ENCODE results near the gene CHST13. TPM values are rescaled to one million over a fixed set of nuclear protein-coding genes. Genes with fewer than 3 reads are reported as not detected.

CHST13 gene
- total RNA-seq, 1 experiment from 2014 or later = 0.52 TPM

DNA sequence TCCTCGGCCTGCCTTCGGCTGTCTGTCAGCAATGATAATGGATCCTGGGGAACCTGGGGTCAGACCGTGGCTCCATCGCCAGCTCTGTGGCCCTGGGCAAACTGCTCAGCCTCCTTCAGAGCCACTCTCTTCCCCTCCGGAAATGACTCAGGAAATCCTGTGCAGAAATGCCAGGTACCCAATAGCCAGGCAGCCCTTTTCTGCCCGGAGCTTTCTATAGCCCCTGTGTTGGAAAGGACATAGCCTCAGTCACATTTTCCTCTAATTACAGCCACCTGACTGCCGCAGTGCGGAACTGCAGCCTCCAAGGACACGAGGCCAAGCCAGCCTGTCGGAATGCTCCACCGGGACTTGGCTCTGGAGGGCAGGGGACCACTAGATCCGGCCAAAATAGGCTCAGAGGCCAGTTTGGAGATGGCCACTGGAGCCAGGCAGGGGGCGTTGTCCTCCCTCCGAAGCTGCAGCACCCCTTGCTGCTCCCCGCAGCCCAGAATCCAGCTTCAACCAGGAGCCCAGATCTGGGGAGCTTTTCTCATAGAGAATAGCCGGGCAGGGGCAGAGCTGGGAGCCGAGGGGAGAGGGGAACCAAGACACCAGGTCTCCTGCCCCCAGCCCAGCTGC is 36.7 kb upstream of the CHST13 start:
- TF ChIP-seq, protein P1, sequence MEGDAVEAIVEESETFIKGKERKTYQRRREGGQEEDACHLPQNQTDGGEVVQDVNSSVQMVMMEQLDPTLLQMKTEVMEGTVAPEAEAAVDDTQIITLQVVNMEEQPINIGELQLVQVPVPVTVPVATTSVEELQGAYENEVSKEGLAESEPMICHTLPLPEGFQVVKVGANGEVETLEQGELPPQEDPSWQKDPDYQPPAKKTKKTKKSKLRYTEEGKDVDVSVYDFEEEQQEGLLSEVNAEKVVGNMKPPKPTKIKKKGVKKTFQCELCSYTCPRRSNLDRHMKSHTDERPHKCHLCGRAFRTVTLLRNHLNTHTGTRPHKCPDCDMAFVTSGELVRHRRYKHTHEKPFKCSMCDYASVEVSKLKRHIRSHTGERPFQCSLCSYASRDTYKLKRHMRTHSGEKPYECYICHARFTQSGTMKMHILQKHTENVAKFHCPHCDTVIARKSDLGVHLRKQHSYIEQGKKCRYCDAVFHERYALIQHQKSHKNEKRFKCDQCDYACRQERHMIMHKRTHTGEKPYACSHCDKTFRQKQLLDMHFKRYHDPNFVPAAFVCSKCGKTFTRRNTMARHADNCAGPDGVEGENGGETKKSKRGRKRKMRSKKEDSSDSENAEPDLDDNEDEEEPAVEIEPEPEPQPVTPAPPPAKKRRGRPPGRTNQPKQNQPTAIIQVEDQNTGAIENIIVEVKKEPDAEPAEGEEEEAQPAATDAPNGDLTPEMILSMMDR (conservative IDR thresholded peaks at IDR 0.05) = no peak
- no peak for TF ChIP-seq EZH2 (IDR thresholded peaks at IDR 0.05; ENCODE audit: low read depth)
- no peaks in the 10 kb centered on the region for H4K20me1 ChIP-seq (ENCODE audit: insufficient read depth)
- H3K4me2 ChIP-seq = no peak overlapping the region
- H2AFZ ChIP-seq = no peak overlapping the region
- no peaks in the 10 kb centered on the region for H3K36me3 ChIP-seq (ENCODE audit: low read depth)
- no peak overlapping the region for H3K4me3 ChIP-seq
- BruUV-seq (replicated peaks) = no TSS peak
- no peaks in the 10 kb centered on the region for H3K79me2 ChIP-seq (ENCODE audit: low read depth)
- ChIA-PET CTCF (no interaction called here), POLR2A (ENCODE audit: unreplicated experiment) (no interaction called here)
- no peaks in the 10 kb centered on the region for H3K4me1 ChIP-seq (replicated peaks; ENCODE audit: insufficient read depth)
- H3K9me2 ChIP-seq (ENCODE audit: insufficient read depth) = no peaks in the 10 kb centered on the region
- H3K9me3 ChIP-seq (ENCODE audit: insufficient read depth, low read depth) = no peaks in the 10 kb centered on the region
- H3K27me3 ChIP-seq (ENCODE audit: insufficient read depth, low read depth) = peaks cover 4% of the 10 kb centered on the region; the same call in 1 of the 2 replicates
- intact Hi-C loops (cut with micrococcal nuclease; ENCODE audit: unreplicated experiment) = no loop called here
- no peak overlapping the region for H3K27ac ChIP-seq
- DNase-seq = no peak
- H3F3A ChIP-seq (ENCODE audit: insufficient read depth, low read depth) = no peaks in the 10 kb centered on the region

DNA sequence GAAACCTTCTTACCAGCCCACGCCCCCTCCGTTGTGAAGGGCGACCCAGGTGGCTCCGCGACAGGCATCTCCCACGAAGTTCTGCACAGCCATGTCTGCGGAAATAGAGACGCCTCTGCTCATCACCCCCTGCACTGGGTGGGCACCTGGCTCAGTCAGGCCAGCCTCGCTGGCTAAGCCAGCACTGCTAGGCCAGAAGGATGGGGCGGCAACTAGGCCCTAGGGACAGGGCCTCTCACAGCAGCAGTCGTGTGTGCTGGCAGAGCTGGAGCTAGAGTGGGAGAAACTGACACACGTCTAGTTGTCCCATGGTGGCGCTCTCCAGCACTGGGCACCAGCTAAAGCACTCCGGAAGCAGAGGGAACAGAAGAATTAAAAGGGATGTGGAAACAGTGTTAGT is 35.8 kb upstream of the CHST13 start:
- BruUV-seq (replicated peaks) = no TSS peak

DNA sequence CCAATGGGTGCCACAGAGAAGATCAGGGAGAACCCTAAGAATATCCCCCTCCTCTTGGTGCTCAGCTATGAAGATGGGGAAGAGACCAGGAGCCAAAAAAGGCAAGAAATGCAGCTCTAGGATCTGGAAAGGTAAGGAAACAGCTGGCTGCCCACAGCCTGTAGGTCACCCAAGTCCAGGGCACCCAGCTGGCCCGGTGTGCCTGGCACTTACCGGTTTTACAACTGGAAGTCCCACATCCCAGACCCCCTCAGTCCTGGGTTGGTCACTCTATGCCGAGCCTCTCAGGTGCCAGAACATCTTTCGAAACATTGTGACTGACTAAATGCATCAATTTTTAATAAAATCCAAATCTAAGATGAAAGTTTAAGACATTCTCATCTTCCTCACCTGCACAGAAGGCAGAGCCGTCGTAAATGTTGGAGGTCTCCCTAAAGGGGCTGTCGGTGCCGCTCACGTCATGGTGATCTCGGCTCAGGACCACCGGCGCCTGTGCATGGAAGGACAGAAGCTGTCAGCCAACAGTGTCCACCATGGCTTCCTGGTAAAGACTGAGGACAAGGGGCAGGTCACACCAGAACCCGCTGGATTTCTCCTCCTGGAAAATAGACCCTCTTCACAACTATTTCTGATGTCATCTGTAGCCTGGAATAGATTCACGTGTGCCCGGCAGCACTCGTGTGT is 34.9 kb upstream of the CHST13 start:
- BruUV-seq (replicated peaks) = no TSS peak
- POLR2A ChIA-PET (ENCODE audit: unreplicated experiment) = interaction anchor here (0.6 kb wide), 1 partner anchor 13 kb away, joined by 5 read pairs; no protein-coding TSS in a partner anchor

More for the DNA sequence above, 35.8 kb upstream of the CHST13 start:
- no peaks in the 10 kb centered on the region for H3K4me1 ChIP-seq (replicated peaks; ENCODE audit: insufficient read depth)
- no peak overlapping the region for H3K4me2 ChIP-seq
- ChIA-PET CTCF (no interaction called here), POLR2A (ENCODE audit: unreplicated experiment) (no interaction called here)
- H3K9me2 ChIP-seq (ENCODE audit: insufficient read depth) = no peaks in the 10 kb centered on the region
- no peaks in the 10 kb centered on the region for H3K9me3 ChIP-seq (ENCODE audit: insufficient read depth, low read depth)
- H3K27ac ChIP-seq = no peak overlapping the region
- H3K4me3 ChIP-seq = no peak overlapping the region
- peaks cover 4% of the 10 kb centered on the region; the same call in 1 of the 2 replicates for H3K27me3 ChIP-seq (ENCODE audit: insufficient read depth, low read depth)
- H2AFZ ChIP-seq = no peak overlapping the region
- intact Hi-C loops (cut with micrococcal nuclease; ENCODE audit: unreplicated experiment) = no loop called here
- TF ChIP-seq EZH2 (IDR thresholded peaks at IDR 0.05; ENCODE audit: low read depth) = no peak
- TF ChIP-seq, protein P1 (conservative IDR thresholded peaks at IDR 0.05) = no peak
- no peaks in the 10 kb centered on the region for H3K79me2 ChIP-seq (ENCODE audit: low read depth)
- no peak for DNase-seq
- H4K20me1 ChIP-seq (ENCODE audit: insufficient read depth) = no peaks in the 10 kb centered on the region
- H3F3A ChIP-seq (ENCODE audit: insufficient read depth, low read depth) = no peaks in the 10 kb centered on the region
- H3K36me3 ChIP-seq (ENCODE audit: low read depth) = no peaks in the 10 kb centered on the region

More for the DNA sequence above, 34.9 kb upstream of the CHST13 start:
- CTCF ChIA-PET = no interaction called here
- DNase-seq = no peak
- peaks cover 4% of the 10 kb centered on the region; the same call in 1 of the 2 replicates for H3K27me3 ChIP-seq (ENCODE audit: insufficient read depth, low read depth)
- no peaks in the 10 kb centered on the region for H3K4me1 ChIP-seq (replicated peaks; ENCODE audit: insufficient read depth)
- no peak overlapping the region for H3K4me3 ChIP-seq
- no peak overlapping the region for H3K4me2 ChIP-seq
- no peaks in the 10 kb centered on the region for H3K9me2 ChIP-seq (ENCODE audit: insufficient read depth)
- H3K79me2 ChIP-seq (ENCODE audit: low read depth) = no peaks in the 10 kb centered on the region
- H3K9me3 ChIP-seq (ENCODE audit: insufficient read depth, low read depth) = no peaks in the 10 kb centered on the region
- no peaks in the 10 kb centered on the region for H3F3A ChIP-seq (ENCODE audit: insufficient read depth, low read depth)
- TF ChIP-seq EZH2 (IDR thresholded peaks at IDR 0.05; ENCODE audit: low read depth) = no peak
- TF ChIP-seq, protein P1 (conservative IDR thresholded peaks at IDR 0.05) = no peak
- intact Hi-C loops (cut with micrococcal nuclease; ENCODE audit: unreplicated experiment) = no loop called here
- H4K20me1 ChIP-seq (ENCODE audit: insufficient read depth) = no peaks in the 10 kb centered on the region
- no peak overlapping the region for H3K27ac ChIP-seq
- H3K36me3 ChIP-seq (ENCODE audit: low read depth) = no peaks in the 10 kb centered on the region
- no peak overlapping the region for H2AFZ ChIP-seq

Measured in PC-9 (cell line).